Adrenal gland (tissue), 12 donors: Measurements from ENCODE around the gene FJX1. TPM values are rescaled to one million over a fixed set of nuclear protein-coding genes. Genes with fewer than 3 reads are reported as not detected.
"Not testable (repeated sequence)": the region's sequence is repeated elsewhere in the genome, so short reads cannot be mapped to it uniquely, and the experiment has no call there.

Experiments used
- DNase-seq, 7 donors: peaks; one replicate each; pipeline ENCODE4 v3.0.0-alpha.2; 2019 to 2020
- H3K27ac ChIP-seq, 5 donors: fragments of 200-600 bp; sonication (generic) in 4 of 5; 1 replicate in 3 of 5; 2 replicates in 2 of 5; pipeline versions ENCODE4 v1.5.1 to v1.8.0; 2016 to 2020; ENCODE audit warnings: mild to moderate bottlenecking in 1 of 5
- H3K27me3 ChIP-seq: fragments of 200-600 bp; 2 replicates; pipeline ENCODE4 v1.8.0; 2021
- H3K36me3 ChIP-seq, 2 donors: fragments of 200-600 bp; replicated peaks in 1 of 2; 1 replicate in 1 of 2; 2 replicates in 1 of 2; pipeline versions ENCODE4 v1.5.1 to v1.8.0; 2018 to 2022
- H3K4me1 ChIP-seq, 2 donors: fragments of 200-600 bp; replicated peaks in 1 of 2; 1 replicate in 1 of 2; 2 replicates in 1 of 2; pipeline versions ENCODE4 v1.5.1 to v1.8.0; 2018 to 2021
- H3K4me3 ChIP-seq, 4 donors: fragments of 200-600 bp; sonication (generic) in 3 of 4; one replicate each; pipeline ENCODE4 v1.5.1; 2016 to 2018
- H3K9me3 ChIP-seq, 3 donors: fragments of 200-600 bp; sonication (generic) in 1 of 3; replicated peaks in 1 of 3; 1 replicate in 2 of 3; 2 replicates in 1 of 3; pipeline versions ENCODE4 v1.5.1 to v1.8.0; 2016 to 2021
- CTCF ChIP-seq, 6 experiments: fragments of 450-650 bp in 4 of 6; fragments of 200-600 bp in 2 of 6; sonication (generic) in 1 of 6; IDR thresholded peaks; 1 replicate in 5 of 6; 2 replicates in 1 of 6; pipeline versions ENCODE4 v1.5.1 to v1.8.0; 2016 to 2021; ENCODE audit warnings: antibody characterized with exemption in 6 of 6, mild to moderate bottlenecking in 2 of 6, moderate library complexity in 1 of 6
- POLR2A ChIP-seq, 2 donors: fragments of 450-650 bp; IDR thresholded peaks; one replicate each; pipeline ENCODE4 v1.6.1; 2017; ENCODE audit warnings: antibody characterized with exemption in 2 of 2, mild to moderate bottlenecking in 2 of 2, moderate library complexity in 1 of 2
- WGBS, 4 donors: extraction: QIAGEN DNeasy Blood & Tissue Kit in 2 of 4; methylation state at CpG; one replicate each; pipeline versions ENCODE4 v1.1.5 to v1.1.7; 2013 to 2017; 5-methylcytosine and 5-hydroxymethylcytosine counted together
- intact Hi-C, 2 donors: fragments of 100-400 bp; cut with DNase I; formaldehyde crosslinking; loops; one replicate each; pipeline versions ENCODE4 v1.14.1 to v1.15.0; 2022 to 2023
- polyA plus RNA-seq, 3 donors: library from polyadenylated mRNA; stranded (reverse); fragments of 200-250 nt in 2 of 3; fragments of 350-450 nt in 1 of 3; fragmentation: Illumina TruSeq in 1 of 3; extraction: RNeasy Lipid Tissue Mini Kit (QIAGEN cat#74804) in 1 of 3; gene quantifications; one replicate each; pipeline ENCODE4 v1.2.3, GENCODE V29; 2013 to 2014
- total RNA-seq, 9 donors: library from RNA; depleted of rRNA in 4 of 9; stranded (reverse); fragments of >200 nt in 4 of 9; fragments of 120-200 nt in 1 of 9; fragmentation: NEBNext Ultra II Directional in 1 of 9; extraction: Animal tissue kit (Norgen Biotek cat#: 25700) in 1 of 9; gene quantifications; one replicate each; pipeline versions ENCODE4 v1.1.0 to v1.2.4, GENCODE V29; 2013 to 2023
- donor health status: healthy with polysubstance abuse.
- donor health status: Bipolar disorder and iron deficiency.
- donor health status: DM: yes; HTN: yes; CAD: no.
- donor health status: DM: no; HTN: no; CAD: no.
- donor health status: DM: no; HTN: no; CAD: no.
- donor health status: DM: yes; HTN: yes; CAD: no.

Gene FJX1
- total and polyA plus RNA-seq, 12 donors: 1.1 to 37.1 (median 9.1) TPM

DNA sequence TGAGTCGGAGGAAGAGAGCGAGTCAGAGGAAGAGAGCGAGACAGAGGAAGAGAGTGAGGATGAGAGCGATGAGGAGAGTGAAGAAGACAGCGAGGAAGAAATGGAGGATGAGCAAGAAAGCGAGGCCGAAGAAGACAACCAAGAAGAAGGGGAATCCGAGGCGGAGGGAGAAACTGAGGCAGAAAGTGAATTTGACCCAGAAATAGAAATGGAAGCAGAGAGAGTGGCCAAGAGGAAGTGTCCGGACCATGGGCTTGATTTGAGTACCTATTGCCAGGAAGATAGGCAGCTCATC lies 45.1 kb downstream of the FJX1 start:
- H3K27me3 ChIP-seq: no peaks in the 10 kb centered on the region
- H3K9me3 ChIP-seq: peaks cover 0 to 8% (median 7%) of the 10 kb centered on the region in 3 donors
- DNase-seq: no peak
- H3K4me3 ChIP-seq: peak overlapping the region in 3 of 4 donors; percentile 6 to 69 (median 57)
- H3K27ac ChIP-seq: peak overlapping the region; percentile 84 to 99 (median 99)
- no peak for TF ChIP-seq CTCF (IDR thresholded peaks at IDR 0.05)
- no peak for TF ChIP-seq POLR2A (IDR thresholded peaks at IDR 0.05)
- intact Hi-C loops: no loop called here
- no peaks in the 10 kb centered on the region for H3K36me3 ChIP-seq
- peaks cover 7 to 28% of the 10 kb centered on the region in 2 donors for H3K4me1 ChIP-seq
- WGBS, 4 donors: 80 to 83% (median 81%) methylated on average over 10 of the region's 10 CpGs

DNA sequence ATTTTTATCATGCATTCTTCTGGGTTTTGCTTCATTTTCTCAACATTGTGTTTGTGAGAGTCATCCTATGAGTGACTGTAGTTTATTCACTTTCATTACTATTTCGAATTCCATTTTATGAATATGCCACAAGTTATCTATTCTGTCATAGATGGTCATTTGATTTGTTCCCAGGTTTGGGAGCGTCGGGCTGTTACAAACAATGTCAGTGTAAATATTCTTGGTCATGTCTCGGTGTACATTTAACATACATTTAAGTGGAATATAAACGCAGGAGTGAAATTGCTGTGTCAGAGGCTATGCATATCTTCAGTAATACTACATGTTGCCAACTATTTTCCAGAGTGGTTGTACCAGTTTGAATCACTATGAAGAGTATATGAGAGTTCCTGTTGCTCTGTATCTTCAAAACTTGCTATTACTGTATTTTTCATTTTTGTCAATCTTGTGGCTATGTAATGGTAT lies 46.7 kb downstream of the FJX1 start:
- H3K4me3 ChIP-seq: no peak overlapping the region
- no peak for DNase-seq
- H3K36me3 ChIP-seq: no peaks in the 10 kb centered on the region
- intact Hi-C loops: no loop called here
- H3K27me3 ChIP-seq: no peaks in the 10 kb centered on the region
- no peak for TF ChIP-seq POLR2A (IDR thresholded peaks at IDR 0.05)
- H3K9me3 ChIP-seq: peaks cover 0 to 8% (median 7%) of the 10 kb centered on the region in 3 donors
- peaks cover 7 to 28% of the 10 kb centered on the region in 2 donors for H3K4me1 ChIP-seq
- 94 to 99% (median 98%) methylated on average over 5 of the region's 5 CpGs for WGBS, 4 donors
- no peak overlapping the region for H3K27ac ChIP-seq

DNA sequence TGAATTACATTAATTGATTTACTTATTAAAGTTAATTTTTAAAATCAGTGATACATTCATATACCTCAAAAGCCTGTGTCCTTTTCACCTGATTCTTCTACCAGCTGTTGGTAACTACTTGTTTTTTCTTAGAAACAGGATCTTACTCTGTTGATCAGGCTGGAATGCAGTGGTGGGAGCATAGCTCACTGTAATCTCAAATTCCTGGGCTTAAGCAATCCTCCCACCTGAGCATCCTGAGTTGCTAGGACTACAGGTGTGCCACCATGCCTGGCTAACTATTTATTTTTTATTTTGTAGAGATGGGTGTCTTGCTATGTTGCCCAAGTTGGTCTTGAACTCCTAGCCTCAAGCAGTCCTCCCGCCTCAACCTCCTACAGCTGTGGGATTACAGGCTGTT lies 49.0 kb downstream of the FJX1 start:
- Histone ChIP-seq H3K4me3 (no peak overlapping the region), H3K27me3 (no peaks in the 10 kb centered on the region), H3K27ac (no peak overlapping the region), H3K9me3 (peaks cover 0 to 8% (median 7%) of the 10 kb centered on the region in 3 donors), H3K36me3 (no peaks in the 10 kb centered on the region), H3K4me1 (peaks cover 7 to 38% of the 10 kb centered on the region in 2 donors)
- TF ChIP-seq CTCF (IDR thresholded peaks at IDR 0.05) (no peak), POLR2A (IDR thresholded peaks at IDR 0.05) (no peak)
- 96 to 100% (median 97%) methylated on average over 1 of the region's 1 CpG for WGBS, 4 donors
- intact Hi-C loops: no loop called here
- DNase-seq: no peak

DNA sequence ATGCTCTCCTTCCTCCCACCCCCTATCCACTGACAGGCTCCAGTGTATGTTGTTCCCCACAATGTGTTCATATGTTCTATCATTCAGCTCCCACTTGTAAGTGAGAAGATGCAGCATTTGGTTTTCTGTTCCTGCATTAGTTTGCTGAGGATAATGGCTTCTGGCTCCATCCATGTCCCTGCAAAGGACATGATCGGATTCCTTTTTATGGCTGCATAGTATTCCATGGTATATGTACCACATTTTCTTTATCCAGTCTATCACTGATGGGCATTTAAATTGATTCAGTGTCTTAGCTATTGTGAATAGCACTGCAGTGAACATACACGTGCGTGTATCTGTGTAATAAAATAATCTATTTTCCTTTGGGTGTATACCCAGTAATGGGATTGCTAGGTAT lies 50.1 kb downstream of the FJX1 start:
- H3K36me3 ChIP-seq, H3K27ac ChIP-seq, H3K9me3 ChIP-seq, H3K27me3 ChIP-seq, DNase-seq, intact Hi-C loops, H3K4me3 ChIP-seq: not testable (repeated sequence)
- WGBS, 4 donors: 96 to 98% (median 97%) methylated on average over 3 of the region's 3 CpGs
- H3K4me1 ChIP-seq: peaks cover 5 to 35% of the 10 kb centered on the region in 2 donors

Other genes with a start within 250 kb of the FJX1 start
- gene SLC1A2, start 198.9 kb upstream of the FJX1 start, total RNA-seq: 100 to 1,000 TPM in 1 of 9 donors, 10 to 100 TPM in 4, 1 to 10 TPM in 4; 2.3 to 517 (median 10.2) TPM
- 10 to 100 TPM in 1 of 3 donors, 1 to 10 TPM in 2; 1.4 to 13.3 (median 2.2) TPM for gene SLC1A2, start 198.9 kb upstream of the FJX1 start, polyA plus RNA-seq
- 10 to 100 TPM in 5 of 9 donors, 1 to 10 TPM in 4; 4.3 to 25.7 (median 10.4) TPM for gene PAMR1, start 92.8 kb upstream of the FJX1 start, total RNA-seq
- gene PAMR1, start 92.8 kb upstream of the FJX1 start, polyA plus RNA-seq: 10 to 100 TPM in 2 of 3 donors, 1 to 10 TPM in 1; 9.9 to 18.3 (median 12.0) TPM
- 10 to 100 TPM; 19.0 to 89.8 (median 40.3) TPM for gene TRIM44, start 44.3 kb downstream of the FJX1 start, total RNA-seq
- 10 to 100 TPM in 2 of 3 donors, 1 to 10 TPM in 1; 5.5 to 59.8 (median 12.5) TPM for gene TRIM44, start 44.3 kb downstream of the FJX1 start, polyA plus RNA-seq